GM23338 (cell line): ENCODE data around the gene S100A3. TPM values are rescaled to one million over a fixed set of nuclear protein-coding genes. Genes with fewer than 3 reads are reported as not detected.

Experiments
- ATAC-seq: fragments of 200-7000 bp; cut with Tn5 transposase; 3 replicates; pipeline ENCODE4 v1.9.1; 2020
- DNase-seq: peaks from one replicate; pipeline ENCODE4 v3.0.0-alpha.2; 2015; ENCODE audit warnings: low spot score
- H2AFZ ChIP-seq: fragments of 200-600 bp; sonication (generic); 2 replicates; pipeline ENCODE4 v1.8.0; 2016; ENCODE audit warnings: antibody characterized with exemption, mild to moderate bottlenecking, moderate library complexity
- H3F3A ChIP-seq: fragments of 200-600 bp; sonication (generic); replicated peaks from 2 replicates; pipeline ENCODE4 v1.8.0; 2017; ENCODE audit warnings: antibody characterized with exemption, mixed run types, low read depth
- H3K27ac ChIP-seq: fragments of 200-600 bp; sonication (generic); 2 replicates; pipeline ENCODE4 v1.6.1; 2016; ENCODE audit warnings: low read depth
- H3K27me3 ChIP-seq: fragments of 200-600 bp; sonication (generic); 2 replicates; pipeline ENCODE4 v1.8.0; 2016; ENCODE audit warnings: mild to moderate bottlenecking, mixed run types, moderate library complexity; ENCODE audit not compliant: insufficient read depth
- H3K36me3 ChIP-seq: fragments of 200-600 bp; sonication (generic); 2 replicates; pipeline ENCODE4 v1.8.0; 2016; ENCODE audit warnings: mild to moderate bottlenecking; ENCODE audit not compliant: insufficient read depth
- H3K4me1 ChIP-seq: fragments of 200-600 bp; sonication (generic); 2 replicates; pipeline ENCODE4 v1.8.0; 2016; ENCODE audit warnings: mild to moderate bottlenecking, moderate library complexity; ENCODE audit not compliant: insufficient read depth
- H3K4me2 ChIP-seq: fragments of 200-600 bp; sonication (generic); 2 replicates; pipeline ENCODE4 v1.7.1; 2017; ENCODE audit warnings: mixed run types
- H3K4me3 ChIP-seq: fragments of 200-600 bp; sonication (generic); 2 replicates; pipeline ENCODE4 v1.6.1; 2016; ENCODE audit warnings: mixed run types
- H3K79me2 ChIP-seq: fragments of 200-600 bp; sonication (generic); replicated peaks from 2 replicates; pipeline ENCODE4 v1.8.0; 2017; ENCODE audit warnings: mild to moderate bottlenecking; ENCODE audit not compliant: insufficient read depth
- H3K9me2 ChIP-seq: fragments of 200-600 bp; sonication (generic); 2 replicates; pipeline ENCODE4 v1.8.0; 2017; ENCODE audit not compliant: insufficient read depth
- H4K20me1 ChIP-seq: fragments of 200-600 bp; sonication (generic); replicated peaks from 2 replicates; pipeline ENCODE4 v1.8.0; 2017; ENCODE audit warnings: mild to moderate bottlenecking; ENCODE audit not compliant: insufficient read depth
- H3K27ac Mint-ChIP-seq: 2 replicates; pipeline ENCODE4 v1.8.0; 2020; ENCODE audit warnings: inconsistent platforms, mild to moderate bottlenecking, moderate library complexity, mixed read lengths
- H3K27me3 Mint-ChIP-seq: 3 replicates; pipeline ENCODE4 v1.8.0; 2022; ENCODE audit warnings: low read depth, mild to moderate bottlenecking, moderate library complexity, mixed read lengths, inconsistent platforms; ENCODE audit not compliant: insufficient read depth, poor library complexity
- H3K36me3 Mint-ChIP-seq: 3 replicates; pipeline ENCODE4 v1.8.0; 2021; ENCODE audit warnings: low read depth, mild to moderate bottlenecking, inconsistent platforms, moderate library complexity, mixed read lengths
- H3K4me1 Mint-ChIP-seq: 3 replicates; pipeline ENCODE4 v1.8.0; 2020; ENCODE audit warnings: mild to moderate bottlenecking, inconsistent platforms, mixed read lengths
- H3K4me3 Mint-ChIP-seq: 3 replicates; pipeline ENCODE4 v1.8.0; 2021; ENCODE audit warnings: moderate library complexity, mild to moderate bottlenecking, inconsistent platforms, mixed read lengths
- H3K9me3 Mint-ChIP-seq: 3 replicates; pipeline ENCODE4 v1.8.0; 2020; ENCODE audit warnings: moderate library complexity, mild to moderate bottlenecking, inconsistent platforms, mixed read lengths
- CTCF ChIP-seq, 2 experiments: fragments of 200-600 bp in 1 of 2; sonication (generic) in 1 of 2; conservative IDR thresholded peaks; 2 replicates each; pipeline versions ENCODE4 v1.5.1 to v1.6.1; 2016 to 2017; ENCODE audit warnings: antibody characterized with exemption in 2 of 2, low read depth in 2 of 2, mild to moderate bottlenecking in 2 of 2, moderate library complexity in 1 of 2
- NANOG ChIP-seq: IDR thresholded peaks from 2 replicates; pipeline ENCODE4 v1.6.1; 2016; ENCODE audit warnings: antibody characterized with exemption, borderline replicate concordance
- ZNF114 ChIP-seq: fragments of 250-450 bp; sonication (Bioruptor Pico); IDR thresholded peaks from 2 replicates; pipeline ENCODE4 v1.5.0; 2020; ENCODE audit warnings: mild to moderate bottlenecking, moderate library complexity
- ZNF331 ChIP-seq: fragments of 250-450 bp; sonication (Bioruptor Pico); IDR thresholded peaks from 2 replicates; pipeline ENCODE4 v1.5.0; 2020; ENCODE audit warnings: low read depth, mild to moderate bottlenecking, moderate library complexity
- ZNF462 ChIP-seq: fragments of 250-450 bp; sonication (Bioruptor Pico); IDR thresholded peaks from 2 replicates; pipeline ENCODE4 v1.5.0; 2020; ENCODE audit warnings: mild to moderate bottlenecking, moderate library complexity
- polyA plus RNA-seq: library from polyadenylated mRNA; unstranded; fragments of >200 nt; fragmentation: Nextera tagmentation; extraction: Ambion mirVana; gene quantifications from 2 replicates; pipeline ENCODE4 v1.2.1, GENCODE V29; 2016
- total RNA-seq: library from RNA; depleted of rRNA; stranded (reverse); fragments of >200 nt; shearing (Covaris generic); gene quantifications from 2 replicates; pipeline ENCODE4 v1.2.3, GENCODE V29; 2014

Gene S100A3
- total and polyA plus RNA-seq, 2 experiments from 2014 or later = not detected

- no peak for TF ChIP-seq ZNF462 (CRISPR knock-in tag)
- TF ChIP-seq ZNF331 = no peak
- TF ChIP-seq NANOG = no peak
- no peak for TF ChIP-seq ZNF114 (CRISPR knock-in tag)
These were observed 16.7 kb upstream of the S100A3 start, which contains the start of gene S100A2 (continued) for GRCh38 chr1:153565529-153566374.

GRCh38 chr1:153563991-153564390 lies 14.9 kb upstream of the S100A3 start:
- no peaks in the 10 kb centered on the region for H3K36me3 Mint-ChIP-seq
- no peak overlapping the region for H2AFZ ChIP-seq
- H3K9me2 ChIP-seq = no peaks in the 10 kb centered on the region
- H3K27ac ChIP-seq = no peak overlapping the region
- peaks cover 6% of the 10 kb centered on the region; the same call in 1 of the 2 replicates for H3F3A ChIP-seq
- no peak overlapping the region for H3K4me2 ChIP-seq
- H3K4me3 ChIP-seq = no peak overlapping the region
- no peaks in the 10 kb centered on the region for H4K20me1 ChIP-seq
- H3K4me3 Mint-ChIP-seq = no peak overlapping the region
- H3K4me1 Mint-ChIP-seq = peaks cover 33% of the 10 kb centered on the region
- peaks cover 17% of the 10 kb centered on the region for H3K27me3 Mint-ChIP-seq
- H3K36me3 ChIP-seq = no peaks in the 10 kb centered on the region
- no peak for DNase-seq
- ATAC-seq = no peak
- peaks cover 18% of the 10 kb centered on the region for H3K4me1 ChIP-seq
- no peak overlapping the region for H3K27ac Mint-ChIP-seq
- no peaks in the 10 kb centered on the region for H3K27me3 ChIP-seq
- no peaks in the 10 kb centered on the region for H3K9me3 Mint-ChIP-seq
- H3K79me2 ChIP-seq = no peaks in the 10 kb centered on the region
- TF ChIP-seq ZNF331 (no peak), NANOG (no peak), CTCF (conservative IDR thresholded peaks at IDR 0.05; ENCODE audit: low read depth in 2 of 2) (no peak), ZNF462 (CRISPR knock-in tag) (no peak)
